ENCODE results near the gene PKHD1.

- no peak for TF ChIP-seq ATF2 (CRISPR knock-in tag; IDR thresholded peaks at IDR 0.05)
- TF ChIP-seq TARDBP (CRISPR knock-in tag; IDR thresholded peaks at IDR 0.05) = no peak
- TF ChIP-seq ARID5B (CRISPR knock-in tag; IDR thresholded peaks at IDR 0.05) = no peak
- no peak for TF ChIP-seq CEBPB (IDR thresholded peaks at IDR 0.05; ENCODE audit: borderline replicate concordance, low read depth, low read length)
- no peak for TF ChIP-seq POLR2AphosphoS5 (IDR thresholded peaks at IDR 0.05; ENCODE audit: low read depth, low read length)
- TF ChIP-seq CTCF (CRISPR knock-in tag; IDR thresholded peaks at IDR 0.05) = no peak
- TF ChIP-seq GABPA (IDR thresholded peaks at IDR 0.05; ENCODE audit: low read depth, low read length) = no peak
- no peak for TF ChIP-seq GABPA (CRISPR knock-in tag; IDR thresholded peaks at IDR 0.05; ENCODE audit: low read depth)
- TF ChIP-seq ZNF790 (CRISPR knock-in tag; IDR thresholded peaks at IDR 0.05; ENCODE audit: borderline replicate concordance) = no peak
- TF ChIP-seq ZNF773 (CRISPR knock-in tag; IDR thresholded peaks at IDR 0.05; ENCODE audit: borderline replicate concordance) = no peak
- TF ChIP-seq JUND (CRISPR knock-in tag; IDR thresholded peaks at IDR 0.05) = no peak
- no peak for TF ChIP-seq ZNF331 (CRISPR knock-in tag; IDR thresholded peaks at IDR 0.05)
- no peak for TF ChIP-seq ZNF800 (CRISPR knock-in tag; IDR thresholded peaks at IDR 0.05)
- no peak for TF ChIP-seq RNF219 (CRISPR knock-in tag; IDR thresholded peaks at IDR 0.05)
- no peak for TF ChIP-seq SMARCE1 (IDR thresholded peaks at IDR 0.05; ENCODE audit: borderline replicate concordance)
Measured at GRCh38 chr6:52132292-52132691, 44.9 kb upstream of the PKHD1 start.

All from HepG2 (cell line).